GM12875 (cell line): ENCODE data around the gene AVPI1.
"Not testable (repeated sequence)": the region's sequence is repeated elsewhere in the genome, so short reads cannot be mapped to it uniquely, and the experiment has no call there.

Source experiments
- H3K4me3 ChIP-seq: one replicate; pipeline ENCODE4 v1.5.1; 2011; ENCODE audit warnings: low read depth, low read length, control low read depth
- CTCF ChIP-seq: IDR thresholded peaks from 2 replicates; pipeline ENCODE4 v1.5.1; 2011; ENCODE audit warnings: low read depth, mild to moderate bottlenecking, control low read depth, inconsistent platforms, low read length, moderate library complexity, borderline replicate concordance; ENCODE audit not compliant: insufficient read depth

AVPI1 gene

DNA sequence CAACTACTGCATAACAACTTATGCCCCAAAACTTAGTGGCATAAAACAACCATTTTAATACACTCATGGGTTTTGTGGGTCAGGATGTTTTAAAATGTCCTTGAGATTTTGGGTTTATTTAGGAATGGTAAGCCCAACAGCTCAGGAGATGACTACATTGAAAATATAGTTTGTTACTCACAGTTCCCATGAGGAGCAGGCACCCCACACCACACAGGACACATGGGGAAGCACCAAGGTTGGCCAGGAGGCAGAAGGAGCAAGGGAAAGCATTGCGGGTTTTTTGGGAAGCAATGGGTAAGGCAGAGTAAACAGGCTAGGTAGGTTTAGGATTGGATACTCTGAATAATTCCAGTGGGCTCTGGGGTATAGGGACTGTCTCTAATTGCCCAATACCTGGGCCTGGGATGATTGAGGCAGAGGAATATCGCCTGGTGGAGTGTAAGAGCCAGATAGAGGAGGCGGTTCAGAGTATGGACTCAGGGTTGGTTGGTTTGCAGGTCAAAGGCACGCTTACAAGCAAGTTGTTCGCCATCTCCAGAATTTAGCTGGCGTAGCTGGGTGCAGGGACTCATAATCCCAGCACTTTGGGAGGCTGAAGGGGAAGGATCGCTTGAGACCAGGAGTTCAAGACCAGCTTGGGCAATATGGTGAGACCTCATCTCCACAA, 16.5 kb upstream of the AVPI1 start:
- no peak overlapping the region for H3K4me3 ChIP-seq

DNA sequence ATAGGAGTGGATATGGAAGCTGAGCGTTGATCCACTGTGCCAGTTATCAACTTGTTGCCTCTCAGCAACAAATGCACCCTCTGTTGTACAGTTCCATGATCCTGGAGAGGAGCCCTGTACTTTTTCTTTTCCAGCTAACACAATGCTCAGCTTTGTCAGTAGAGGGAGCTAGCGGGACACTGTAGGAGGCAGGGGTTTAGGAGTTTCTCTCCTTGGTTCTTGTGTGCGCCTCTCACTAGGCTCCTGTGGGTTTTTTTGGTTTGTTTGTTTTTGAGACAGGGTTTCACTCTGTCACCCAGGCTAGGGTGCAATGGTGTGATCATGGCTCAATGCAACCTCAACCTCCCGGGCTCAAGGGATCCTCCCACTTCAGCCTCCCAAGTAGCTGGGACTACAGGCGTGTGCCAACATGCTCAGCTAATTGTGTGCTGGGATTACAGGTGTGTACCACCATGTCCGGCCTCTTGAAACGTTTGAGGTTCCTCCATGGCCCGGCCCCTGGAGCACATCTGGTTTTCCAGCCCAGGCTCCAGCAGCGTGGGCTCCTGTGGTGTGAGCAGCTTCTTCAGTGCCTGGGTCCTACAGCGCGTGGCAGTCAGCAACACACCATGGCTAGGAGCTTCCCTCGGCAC, 14.5 kb upstream of the AVPI1 start:
- no peak overlapping the region for H3K4me3 ChIP-seq
- peak; percentile 90 for TF ChIP-seq CTCF

More for the DNA sequence above, 16.5 kb upstream of the AVPI1 start:
- no peak for TF ChIP-seq CTCF

DNA sequence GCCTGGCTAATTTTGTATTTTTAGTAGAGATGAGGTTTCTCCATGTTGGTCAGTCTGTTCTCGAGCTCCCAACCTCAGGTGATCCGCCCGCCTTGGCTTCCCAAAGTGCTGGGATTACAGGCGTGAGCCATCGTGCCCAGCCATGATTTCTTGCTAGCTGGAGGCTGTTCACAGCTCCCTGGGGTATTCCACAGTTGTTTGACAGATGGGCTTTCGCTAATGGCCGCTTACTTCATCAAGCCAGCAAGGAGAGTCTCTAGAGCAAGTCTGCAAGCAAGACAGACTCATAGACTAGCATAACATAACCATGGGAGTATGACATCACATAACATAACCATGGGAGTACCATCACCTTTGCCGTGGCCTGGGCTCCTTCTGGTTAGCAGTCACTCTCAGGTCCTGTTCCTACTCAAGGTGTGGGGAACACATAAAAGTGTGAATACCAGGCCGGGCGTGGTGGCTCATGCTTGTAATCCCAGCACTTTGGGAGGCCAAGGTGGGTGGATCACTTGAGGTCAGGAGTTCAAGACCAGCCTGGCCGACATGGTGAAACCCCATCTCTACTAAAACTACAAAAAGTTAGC, 11.1 kb upstream of the AVPI1 start:
- not testable (repeated sequence) for H3K4me3 ChIP-seq

GRCh38 chr10:97690133-97690532, 3.1 kb upstream of the AVPI1 start:
- TF ChIP-seq CTCF, result no peak
- H3K4me3 ChIP-seq, result no peak overlapping the region

DNA sequence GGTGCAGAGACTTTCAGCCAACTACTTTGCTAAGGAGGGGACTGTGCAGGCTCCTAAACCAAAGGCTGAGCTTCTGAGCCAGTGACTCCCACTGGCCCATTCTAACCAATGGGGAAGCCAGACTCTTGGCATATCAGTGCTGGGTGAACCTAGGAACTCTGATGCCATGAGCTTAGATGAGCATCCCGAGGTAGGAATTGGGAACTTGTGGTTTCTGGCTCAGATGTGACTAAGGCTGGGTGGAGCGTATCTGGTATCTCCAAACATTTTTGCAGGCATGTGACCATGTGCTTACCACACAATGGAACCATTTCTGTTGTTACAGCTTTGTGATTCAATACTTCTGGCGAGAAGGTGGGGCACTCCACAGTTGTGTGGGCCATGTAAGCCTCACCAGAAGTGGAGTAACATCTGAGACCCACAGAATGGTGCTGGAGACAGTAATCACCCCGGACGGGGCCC, 2.5 kb upstream of the AVPI1 start:
- H3K4me3 ChIP-seq, result no peak overlapping the region
- no peak for TF ChIP-seq CTCF

DNA sequence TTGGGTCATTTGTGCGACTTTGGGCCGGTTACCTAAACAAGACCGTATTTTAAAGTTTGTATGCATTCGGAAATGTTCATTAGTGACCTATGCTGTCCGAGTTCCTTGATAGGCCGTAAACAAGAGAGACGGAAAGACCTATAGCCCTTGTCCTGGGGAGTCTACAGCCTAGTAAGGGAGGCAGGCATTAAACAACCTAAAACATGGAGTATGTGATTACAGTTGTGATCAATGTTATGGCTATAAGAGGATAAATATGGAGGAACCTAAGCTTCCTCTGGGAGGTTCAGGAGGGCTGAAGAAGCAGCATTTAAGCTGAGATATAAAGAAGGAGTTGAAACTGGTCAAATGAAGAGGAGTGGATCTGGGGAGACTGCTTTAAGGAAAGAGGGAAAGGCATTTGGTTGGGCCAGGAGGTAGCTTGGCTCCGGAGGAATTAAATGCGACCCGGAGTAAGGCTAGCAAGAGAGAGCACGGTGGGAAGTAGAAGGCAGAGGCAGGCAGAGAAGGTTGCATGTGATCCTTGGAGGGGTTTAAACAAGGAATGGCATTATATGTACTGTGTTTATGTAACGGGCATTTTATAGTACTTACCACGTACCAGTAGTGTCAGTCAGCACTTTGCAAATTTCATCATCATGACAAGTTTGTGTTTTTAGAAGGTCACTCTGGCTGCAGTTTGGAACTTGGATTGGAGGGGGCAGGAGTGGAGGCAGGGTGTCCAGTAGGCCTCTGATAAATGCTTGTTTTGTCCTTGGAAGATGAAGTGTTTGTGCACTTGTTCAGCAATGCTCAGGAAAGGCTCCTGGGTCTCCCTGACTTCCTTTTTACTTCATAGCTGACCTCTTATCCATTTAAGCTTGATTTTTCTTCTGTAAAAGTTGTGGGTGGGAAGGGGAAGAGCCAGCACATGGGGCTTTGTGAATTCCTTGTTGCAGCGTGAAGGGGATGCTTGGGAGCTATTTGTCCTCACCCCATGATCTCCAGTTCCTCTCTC, 1.0 kb upstream of the AVPI1 start:
- TF ChIP-seq CTCF, result no peak
- H3K4me3 ChIP-seq, result no peak overlapping the region

- no peak for TF ChIP-seq CTCF
- peak overlapping the region; percentile 35 for H3K4me3 ChIP-seq
These were observed 610 bp downstream of the AVPI1 start for GRCh38 chr10:97686301-97686961.
